ENCODE data around the gene RAET1G.
"Not testable (repeated sequence)": the region's sequence is repeated elsewhere in the genome, so short reads cannot be mapped to it uniquely, and the experiment has no call there.

Gene RAET1G

GRCh38 chr6:149915970-149916865 is 6.7 kb downstream of the RAET1G start:
- FAIRE-seq: no peak
- DNase-seq (ENCODE audit: insufficient read length, low spot score): no peak

DNA sequence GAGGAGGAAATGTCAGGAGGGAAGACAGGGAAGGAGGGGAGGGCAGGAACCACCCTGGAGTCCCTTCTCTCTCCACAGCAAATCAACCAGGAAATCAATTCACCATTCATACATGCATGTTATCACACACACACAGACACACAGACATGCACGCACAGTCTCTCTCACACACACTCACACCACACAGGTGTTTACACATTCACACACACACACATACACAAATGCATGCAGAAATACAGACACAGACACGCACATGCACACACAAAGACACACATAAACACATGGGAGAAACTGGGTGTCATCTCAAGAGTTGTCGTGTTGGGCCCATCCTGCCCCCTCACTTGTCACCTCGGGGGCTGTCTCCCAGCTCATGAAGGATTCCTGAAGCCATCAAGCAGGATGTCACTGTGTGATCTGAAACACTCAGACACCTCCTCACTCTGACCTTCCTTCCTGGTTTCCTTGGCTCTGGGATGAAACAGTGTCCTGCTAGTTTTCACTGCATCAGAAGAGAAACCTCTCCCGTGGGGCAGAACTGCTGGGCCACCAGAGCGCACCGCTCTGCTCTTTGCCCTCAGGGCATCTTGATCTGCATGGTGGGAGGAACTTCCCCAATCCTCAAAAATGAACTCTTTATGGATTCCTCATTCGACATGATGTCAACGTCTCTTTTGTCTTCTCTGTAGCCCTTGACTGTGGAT is 9.2 kb downstream of the RAET1G start:
- FAIRE-seq: peak; percentile 49
- no peak for DNase-seq (ENCODE audit: insufficient read length, low spot score)

DNA sequence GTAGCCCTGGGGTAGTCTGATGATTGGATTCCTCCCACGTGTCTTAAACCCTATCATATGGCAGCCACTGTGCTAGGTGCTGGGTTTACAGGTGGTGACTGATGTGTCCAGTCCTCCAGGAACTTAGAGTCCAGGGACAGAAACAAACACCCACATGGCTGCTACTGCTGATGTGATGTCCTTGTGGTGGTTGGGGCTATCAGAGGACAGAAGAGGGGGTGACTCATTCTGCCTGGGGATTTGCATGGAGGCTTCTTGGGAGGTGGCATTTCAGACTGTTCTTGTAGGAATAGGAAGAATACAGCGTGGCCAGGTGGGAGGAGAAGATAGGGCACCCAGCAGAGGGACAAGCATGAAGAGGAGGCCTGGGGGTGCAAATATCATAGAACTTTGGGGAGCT is 9.8 kb downstream of the RAET1G start:
- no peak for FAIRE-seq
- no peak for DNase-seq (ENCODE audit: insufficient read length, low spot score)

DNA sequence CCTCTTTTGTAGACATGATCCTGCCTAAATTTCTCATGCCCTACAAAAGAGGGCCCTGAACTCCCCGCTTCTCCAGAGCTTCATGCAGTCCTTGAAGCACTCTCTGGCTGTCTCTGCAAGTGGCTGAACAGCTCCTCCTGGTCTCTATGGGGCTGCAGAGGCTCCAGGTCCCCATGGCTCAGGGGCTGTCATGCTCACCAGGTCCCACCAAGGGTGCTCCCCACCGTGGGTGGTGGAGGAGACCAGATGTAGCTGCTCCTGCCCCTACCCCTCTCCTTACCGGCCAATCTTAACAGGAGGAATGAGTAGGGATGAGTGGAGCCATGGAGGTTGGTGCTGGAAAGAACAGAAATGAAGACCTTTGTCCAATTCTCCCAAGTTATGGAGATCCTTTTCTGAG is 10.2 kb downstream of the RAET1G start:
- not testable (repeated sequence) for DNase-seq (ENCODE audit: insufficient read length, low spot score); FAIRE-seq

GRCh38 chr6:149910721-149911151 is 12.2 kb downstream of the RAET1G start:
- no peak for FAIRE-seq
- DNase-seq (ENCODE audit: insufficient read length, low spot score): no peak

- DNase-seq (ENCODE audit: insufficient read length, low spot score) (no peak), FAIRE-seq (no peak)
Observed at GRCh38 chr6:149909701-149910470, 13.0 kb downstream of the RAET1G start.

DNA sequence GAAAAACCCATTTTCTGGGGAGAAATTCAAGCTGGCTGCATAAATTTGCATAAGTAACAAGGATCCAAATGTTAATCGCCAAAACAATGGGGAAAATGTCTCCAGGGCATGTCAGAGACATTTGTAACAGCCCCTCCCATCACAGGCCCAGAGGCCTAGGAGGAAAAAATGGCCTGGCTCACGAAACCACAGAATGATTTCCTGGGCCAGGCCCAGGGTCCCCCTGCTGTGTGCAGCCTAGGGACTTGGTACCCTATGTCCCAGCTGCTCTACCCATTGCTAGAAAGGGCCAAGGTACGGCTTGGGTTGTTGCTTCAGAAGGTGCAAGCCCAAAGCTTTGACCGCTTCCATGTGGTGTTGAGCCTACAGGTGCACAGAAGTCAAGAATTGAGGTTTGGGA is 14.4 kb downstream of the RAET1G start:
- not testable (repeated sequence) for FAIRE-seq; DNase-seq (ENCODE audit: insufficient read length, low spot score)

DNA sequence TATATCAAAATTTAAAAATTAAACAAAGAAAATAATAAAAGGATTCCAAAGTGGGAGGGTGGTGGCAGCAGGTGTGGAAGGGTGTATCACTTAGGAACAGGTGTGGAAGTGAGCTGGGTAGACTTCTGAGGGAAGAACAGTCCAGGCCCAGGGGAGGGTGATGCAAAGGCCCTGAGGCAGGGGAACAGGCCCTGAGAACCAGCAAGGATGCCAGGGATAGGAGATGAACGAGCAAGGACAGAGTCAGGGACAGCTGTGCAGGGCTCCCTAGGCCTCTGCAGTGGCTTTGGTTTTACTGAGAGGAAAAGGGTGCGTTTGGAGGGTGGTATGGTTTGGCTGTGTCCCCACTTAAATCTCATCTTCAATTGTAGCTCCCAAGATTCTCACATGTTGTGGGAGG is 15.6 kb downstream of the RAET1G start:
- no peak for DNase-seq (ENCODE audit: insufficient read length, low spot score)
- no peak for FAIRE-seq

DNA sequence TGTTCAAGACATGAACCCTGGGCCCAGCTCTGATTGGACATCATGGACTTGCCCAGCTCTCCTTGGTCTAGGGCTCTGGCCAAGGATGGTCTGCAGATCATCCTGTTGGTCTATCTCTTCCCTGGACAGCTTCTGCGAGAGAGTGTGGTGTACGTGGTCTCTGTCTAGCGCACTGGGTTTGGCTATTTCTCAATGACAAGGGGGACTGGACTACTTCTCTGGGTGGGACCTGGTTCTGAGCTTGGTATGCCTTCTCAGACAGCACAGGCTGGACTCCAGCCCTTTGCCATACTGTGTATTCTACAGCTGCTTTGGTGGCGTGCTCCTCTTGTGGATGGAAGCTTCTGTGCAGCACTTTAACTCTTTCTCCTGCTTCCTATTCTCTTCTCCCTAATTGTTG is 16.5 kb downstream of the RAET1G start:
- FAIRE-seq (no peak), DNase-seq (ENCODE audit: insufficient read length, low spot score) (no peak)

DNA sequence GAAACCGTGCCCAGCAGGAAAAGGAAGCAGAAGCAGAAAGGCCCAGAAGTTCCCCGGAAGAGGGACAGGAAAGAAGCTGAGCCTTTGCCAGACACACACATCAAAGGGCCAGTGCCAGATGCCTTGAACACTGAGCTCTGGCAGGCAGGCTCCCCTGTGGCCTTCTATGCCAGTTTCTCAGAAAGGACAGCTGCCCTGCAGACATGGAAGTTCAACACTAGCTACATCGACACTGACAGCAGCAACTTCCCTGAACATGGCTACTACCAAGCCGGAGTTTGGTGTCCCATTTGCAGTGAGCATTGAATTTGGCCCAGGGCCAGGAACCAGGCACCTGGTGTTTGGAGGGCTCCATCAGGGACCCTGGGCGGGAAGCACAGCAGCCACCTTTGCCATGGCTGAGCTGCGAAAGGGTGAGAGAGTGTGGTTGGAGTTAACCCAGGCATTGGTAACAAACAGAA is 17.0 kb downstream of the RAET1G start:
- no peak for DNase-seq (ENCODE audit: insufficient read length, low spot score)

GRCh38 chr6:149905371-149905910 is 17.5 kb downstream of the RAET1G start:
- no peak for DNase-seq (ENCODE audit: insufficient read length, low spot score)
- no peak for FAIRE-seq

More for the DNA sequence above, 17.0 kb downstream of the RAET1G start:
- no peak for FAIRE-seq

- DNase-seq (ENCODE audit: insufficient read length, low spot score) (no peak), FAIRE-seq (no peak)
Observed at GRCh38 chr6:149904661-149905370, 18.1 kb downstream of the RAET1G start.

- DNase-seq (ENCODE audit: insufficient read length, low spot score) (no peak), FAIRE-seq (no peak)
Observed at GRCh38 chr6:149903938-149904611, 18.8 kb downstream of the RAET1G start.

- no peak for FAIRE-seq
- DNase-seq (ENCODE audit: insufficient read length, low spot score): no peak
Observed at GRCh38 chr6:149901444-149902140, 21.3 kb downstream of the RAET1G start.

DNA sequence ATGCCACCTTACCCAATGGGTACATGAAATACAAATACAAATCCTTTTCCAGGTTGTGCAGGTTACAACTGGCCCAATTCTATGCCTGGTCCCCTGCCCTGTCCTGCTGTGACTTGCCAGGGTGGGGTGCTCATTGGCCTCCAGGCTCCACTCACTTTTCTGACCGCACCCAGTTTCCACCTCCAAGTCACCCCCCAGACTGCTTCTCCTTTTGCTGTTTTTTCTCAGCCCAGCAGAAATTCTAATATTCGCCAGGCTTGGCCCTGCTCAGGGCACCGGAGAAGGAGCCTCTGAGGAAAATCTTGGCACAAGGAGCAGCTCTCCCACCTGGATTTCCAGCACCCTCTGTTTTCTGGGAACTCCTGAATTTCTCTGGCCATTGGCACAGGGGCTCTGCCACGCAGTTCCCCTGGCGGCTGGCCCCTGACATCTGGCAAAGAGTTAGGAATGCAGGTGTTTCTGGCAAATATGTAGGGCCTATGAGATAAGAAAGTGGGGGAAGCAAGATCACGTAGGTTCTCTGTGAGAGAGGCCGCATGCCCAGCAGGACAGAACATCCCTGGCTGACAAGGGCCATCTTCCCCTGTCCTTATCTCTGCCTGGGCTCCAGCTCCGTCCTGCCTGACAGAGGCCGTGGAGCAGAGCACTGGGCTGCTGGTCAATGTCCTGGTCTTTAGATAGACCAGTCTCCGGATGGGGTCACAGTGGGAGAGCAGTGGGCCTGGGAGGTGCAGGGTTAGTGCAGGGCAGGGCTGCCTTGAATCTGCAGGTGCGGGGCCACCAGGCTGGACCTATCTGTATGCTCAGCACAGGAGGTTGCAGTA is 22.1 kb downstream of the RAET1G start:
- no peak for FAIRE-seq

GRCh38 chr6:149899926-149900619 is 22.8 kb downstream of the RAET1G start:
- DNase-seq (ENCODE audit: insufficient read length, low spot score) (no peak), FAIRE-seq (no peak)

More for the DNA sequence above, 22.1 kb downstream of the RAET1G start:
- no peak for DNase-seq (ENCODE audit: insufficient read length, low spot score)

GRCh38 chr6:149899486-149899885 is 23.4 kb downstream of the RAET1G start:
- DNase-seq (ENCODE audit: insufficient read length, low spot score) (no peak), FAIRE-seq (no peak)
